OCI-LY1 (cell line): Measurements from ENCODE around the gene SLC8A1.

ENCODE experiments used
- H2AFZ ChIP-seq: fragments of 200-600 bp; sonication (generic), shearing (Covaris generic); 2 replicates; pipeline ENCODE4 v1.6.0; 2014; ENCODE audit warnings: antibody characterized with exemption, mild to moderate bottlenecking, low read length
- H3F3A ChIP-seq: fragments of 200-600 bp; sonication (generic), shearing (Covaris generic); 2 replicates; pipeline ENCODE4 v1.6.0; 2014; ENCODE audit warnings: mild to moderate bottlenecking, antibody characterized with exemption, low read length, moderate library complexity; ENCODE audit not compliant: insufficient read depth
- H3K27ac ChIP-seq: fragments of 200-600 bp; sonication (generic); 2 replicates; pipeline ENCODE4 v1.5.1; 2014; ENCODE audit warnings: low read length, mixed run types, mild to moderate bottlenecking, low read depth; ENCODE audit not compliant: poor library complexity, severe bottlenecking
- H3K27me3 ChIP-seq: fragments of 200-600 bp; sonication (generic); 2 replicates; pipeline ENCODE4 v1.6.0; 2014; ENCODE audit warnings: antibody characterized with exemption, mild to moderate bottlenecking, low read length, moderate library complexity; ENCODE audit not compliant: insufficient read depth
- H3K36me3 ChIP-seq: fragments of 200-600 bp; sonication (generic); 2 replicates; pipeline ENCODE4 v1.6.1; 2014; ENCODE audit warnings: mild to moderate bottlenecking, antibody characterized with exemption, low read length, moderate library complexity, mixed read lengths; ENCODE audit not compliant: insufficient read depth
- H3K4me1 ChIP-seq: fragments of 200-600 bp; sonication (generic); 2 replicates; pipeline ENCODE4 v1.5.1; 2014; ENCODE audit warnings: mild to moderate bottlenecking, low read length, moderate library complexity; ENCODE audit not compliant: insufficient read depth, severe bottlenecking
- H3K4me2 ChIP-seq: fragments of 200-600 bp; sonication (generic), shearing (Covaris generic); 2 replicates; pipeline ENCODE4 v1.6.1; 2014; ENCODE audit warnings: low read length
- H3K4me3 ChIP-seq: fragments of 200-600 bp; sonication (generic); 2 replicates; pipeline ENCODE4 v1.5.1; 2014; ENCODE audit warnings: low read length, low read depth, mild to moderate bottlenecking, mixed read lengths; ENCODE audit not compliant: poor library complexity, severe bottlenecking
- H3K79me2 ChIP-seq: fragments of 200-600 bp; shearing (Covaris generic); 2 replicates; pipeline ENCODE4 v1.6.1; 2016; ENCODE audit warnings: mixed run types, low read length, mixed read lengths; ENCODE audit not compliant: insufficient read depth
- H3K9ac ChIP-seq: fragments of 200-600 bp; sonication (generic), shearing (Covaris generic); 2 replicates; pipeline ENCODE4 v1.6.1; 2014; ENCODE audit warnings: mild to moderate bottlenecking, low read length, mixed read lengths
- H3K9me2 ChIP-seq: fragments of 200-600 bp; sonication (generic), shearing (Covaris generic); 2 replicates; pipeline ENCODE4 v1.6.1; 2014; ENCODE audit warnings: low read depth, mild to moderate bottlenecking, low read length, mixed read lengths
- H3K9me3 ChIP-seq: fragments of 200-600 bp; shearing (Covaris generic); 2 replicates; pipeline ENCODE4 v1.6.1; 2014; ENCODE audit warnings: low read length, mixed read lengths
- H4K20me1 ChIP-seq: fragments of 200-600 bp; sonication (generic), shearing (Covaris generic); 2 replicates; pipeline ENCODE4 v1.6.0; 2016; ENCODE audit warnings: mild to moderate bottlenecking, low read length; ENCODE audit not compliant: insufficient read depth
- EZH2 ChIP-seq: fragments of 200-600 bp; sonication (generic), shearing (Covaris generic); IDR thresholded peaks from 2 replicates; pipeline ENCODE4 v1.8.0; 2017; ENCODE audit warnings: borderline replicate concordance, mixed run types, mild to moderate bottlenecking, antibody characterized with exemption, low read length, moderate library complexity, mixed read lengths
- TF ChIP-seq, protein P1 (sequence below): fragments of 200-600 bp; sonication (generic), shearing (Covaris generic); IDR thresholded peaks from 2 replicates; pipeline ENCODE4 v1.5.1; 2017; ENCODE audit warnings: mild to moderate bottlenecking, antibody characterized with exemption, low read length, moderate library complexity, mixed read lengths

The SLC8A1 gene

DNA sequence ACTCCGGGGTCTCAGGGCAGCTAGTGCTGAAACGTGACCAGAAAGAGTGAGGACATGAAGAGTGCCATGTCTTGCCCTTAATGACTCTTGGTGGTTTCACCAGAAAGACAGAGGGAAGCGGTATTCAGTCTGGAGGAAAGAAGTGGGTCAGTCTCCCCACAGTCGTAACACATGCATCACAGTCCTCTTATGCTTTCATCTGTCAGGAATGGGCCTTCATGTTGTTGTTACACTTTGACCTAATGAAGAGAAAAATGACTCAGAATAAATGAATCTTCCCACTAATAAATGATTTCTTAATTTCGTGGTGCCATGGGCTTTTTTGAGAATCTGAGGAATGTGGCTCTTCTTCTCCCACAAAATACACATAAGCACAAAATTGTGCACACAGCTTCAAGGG is 103.2 kb downstream of the SLC8A1 start:
- H3K4me2 ChIP-seq = no peak overlapping the region
- H4K20me1 ChIP-seq = no peaks in the 10 kb centered on the region
- H3K79me2 ChIP-seq = no peaks in the 10 kb centered on the region
- no peak overlapping the region for H3K27ac ChIP-seq
- no peaks in the 10 kb centered on the region for H3F3A ChIP-seq
- no peaks in the 10 kb centered on the region for H3K36me3 ChIP-seq
- H3K4me1 ChIP-seq = no peaks in the 10 kb centered on the region
- no peak for TF ChIP-seq EZH2
- TF ChIP-seq, protein P1, sequence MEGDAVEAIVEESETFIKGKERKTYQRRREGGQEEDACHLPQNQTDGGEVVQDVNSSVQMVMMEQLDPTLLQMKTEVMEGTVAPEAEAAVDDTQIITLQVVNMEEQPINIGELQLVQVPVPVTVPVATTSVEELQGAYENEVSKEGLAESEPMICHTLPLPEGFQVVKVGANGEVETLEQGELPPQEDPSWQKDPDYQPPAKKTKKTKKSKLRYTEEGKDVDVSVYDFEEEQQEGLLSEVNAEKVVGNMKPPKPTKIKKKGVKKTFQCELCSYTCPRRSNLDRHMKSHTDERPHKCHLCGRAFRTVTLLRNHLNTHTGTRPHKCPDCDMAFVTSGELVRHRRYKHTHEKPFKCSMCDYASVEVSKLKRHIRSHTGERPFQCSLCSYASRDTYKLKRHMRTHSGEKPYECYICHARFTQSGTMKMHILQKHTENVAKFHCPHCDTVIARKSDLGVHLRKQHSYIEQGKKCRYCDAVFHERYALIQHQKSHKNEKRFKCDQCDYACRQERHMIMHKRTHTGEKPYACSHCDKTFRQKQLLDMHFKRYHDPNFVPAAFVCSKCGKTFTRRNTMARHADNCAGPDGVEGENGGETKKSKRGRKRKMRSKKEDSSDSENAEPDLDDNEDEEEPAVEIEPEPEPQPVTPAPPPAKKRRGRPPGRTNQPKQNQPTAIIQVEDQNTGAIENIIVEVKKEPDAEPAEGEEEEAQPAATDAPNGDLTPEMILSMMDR = no peak
- H3K9me2 ChIP-seq = no peaks in the 10 kb centered on the region
- no peak overlapping the region for H3K9ac ChIP-seq
- H3K27me3 ChIP-seq = no peaks in the 10 kb centered on the region
- no peak overlapping the region for H3K4me3 ChIP-seq
- H3K9me3 ChIP-seq = no peaks in the 10 kb centered on the region
- H2AFZ ChIP-seq = no peak overlapping the region

DNA sequence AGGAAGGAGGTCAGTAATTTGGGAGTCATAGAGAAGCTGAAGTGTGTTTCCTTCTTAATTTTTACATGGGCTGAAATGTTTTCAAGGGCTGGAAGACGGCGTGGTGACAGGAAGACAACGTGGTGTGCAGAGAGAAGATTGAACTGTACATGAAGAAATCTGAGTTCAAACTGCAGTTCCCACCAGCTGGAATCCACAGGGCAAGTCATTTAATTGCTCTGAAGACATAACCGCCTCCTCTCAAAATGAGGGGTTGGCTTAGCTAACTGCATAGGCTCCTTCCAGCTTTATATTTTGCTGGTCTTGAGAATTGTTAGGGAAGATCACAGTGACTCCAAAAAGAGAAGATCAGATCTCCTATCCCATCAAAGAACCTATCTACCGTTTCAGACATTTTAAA is 103.9 kb downstream of the SLC8A1 start:
- Histone ChIP-seq H3K9me2 (no peaks in the 10 kb centered on the region), H3K79me2 (no peaks in the 10 kb centered on the region), H3K4me1 (no peaks in the 10 kb centered on the region), H3K4me3 (no peak overlapping the region), H3K9ac (no peak overlapping the region), H4K20me1 (no peaks in the 10 kb centered on the region), H3K9me3 (no peaks in the 10 kb centered on the region), H3K27ac (no peak overlapping the region), H3K36me3 (no peaks in the 10 kb centered on the region), H3F3A (no peaks in the 10 kb centered on the region), H2AFZ (no peak overlapping the region), H3K27me3 (no peaks in the 10 kb centered on the region), H3K4me2 (no peak overlapping the region)
- TF ChIP-seq EZH2 = no peak

DNA sequence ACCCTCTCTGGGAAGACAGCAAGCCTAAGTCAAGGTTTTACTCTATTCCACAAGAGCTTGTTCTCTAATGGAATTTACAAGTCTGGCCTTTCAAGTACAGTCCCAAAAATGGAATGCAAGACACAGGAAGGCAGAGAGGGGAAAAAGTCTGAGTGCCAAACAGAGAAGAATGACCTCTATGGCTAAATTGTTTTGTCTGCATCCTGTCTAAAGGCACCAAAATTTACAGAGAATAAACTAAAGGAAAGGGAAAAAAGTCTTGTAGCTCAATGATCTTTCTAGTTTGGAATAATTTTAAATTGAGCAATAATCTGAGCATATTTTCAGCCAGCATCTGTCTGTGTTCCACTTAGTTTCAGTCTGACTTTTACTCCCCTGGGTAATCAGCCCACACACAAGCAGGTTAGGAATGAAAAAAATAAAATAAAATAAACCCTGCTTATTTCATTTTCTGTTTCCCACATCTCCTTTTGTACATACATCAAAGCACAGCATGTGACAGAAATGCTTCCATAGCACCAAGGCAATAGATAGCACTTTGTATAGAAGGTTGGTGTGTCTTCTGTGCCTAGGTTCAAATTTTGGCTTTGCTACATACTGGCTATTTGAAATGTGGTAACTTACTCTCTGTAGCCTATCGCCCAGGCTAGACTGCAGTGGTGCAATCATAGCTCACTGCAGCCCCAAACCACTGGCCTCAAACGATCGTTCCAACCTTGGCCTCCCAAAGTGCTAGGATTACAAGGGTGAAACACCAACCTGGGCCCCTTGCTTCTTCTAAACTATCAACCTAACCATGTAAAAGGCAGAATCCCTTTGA is 105.1 kb downstream of the SLC8A1 start:
- H3K4me2 ChIP-seq = no peak overlapping the region
- H3K36me3 ChIP-seq = no peaks in the 10 kb centered on the region
- H3K9me2 ChIP-seq = no peaks in the 10 kb centered on the region
- H3K4me1 ChIP-seq = no peaks in the 10 kb centered on the region
- TF ChIP-seq, protein P1 = no peak
- H3F3A ChIP-seq = no peaks in the 10 kb centered on the region
- H3K4me3 ChIP-seq = no peak overlapping the region
- no peaks in the 10 kb centered on the region for H3K79me2 ChIP-seq
- H3K27me3 ChIP-seq = no peaks in the 10 kb centered on the region
- no peaks in the 10 kb centered on the region for H4K20me1 ChIP-seq
- H3K9ac ChIP-seq = no peak overlapping the region
- no peaks in the 10 kb centered on the region for H3K9me3 ChIP-seq
- no peak overlapping the region for H2AFZ ChIP-seq
- no peak overlapping the region for H3K27ac ChIP-seq

DNA sequence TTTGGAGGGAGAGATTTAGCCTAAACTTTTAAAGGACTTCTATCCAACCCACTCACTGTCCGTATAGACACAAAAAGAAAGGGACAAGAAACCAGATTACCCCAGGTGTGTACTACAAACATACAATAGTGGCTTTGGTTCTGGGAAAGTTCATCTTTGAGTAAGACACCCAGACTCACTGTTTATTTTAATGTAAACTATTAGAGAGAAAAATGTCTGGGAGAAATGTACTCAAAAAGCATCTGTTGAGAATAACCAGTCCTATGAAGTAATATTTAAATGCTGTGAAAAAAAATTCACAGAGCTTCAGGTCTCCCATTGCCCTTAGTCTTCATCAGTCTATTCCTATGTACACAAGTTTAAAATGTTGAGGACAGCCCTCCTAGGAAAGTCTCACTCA is 107.5 kb downstream of the SLC8A1 start:
- Histone ChIP-seq H3K9me2 (no peaks in the 10 kb centered on the region), H3K36me3 (no peaks in the 10 kb centered on the region), H3K4me2 (no peak overlapping the region), H3F3A (no peaks in the 10 kb centered on the region), H3K4me1 (no peaks in the 10 kb centered on the region), H4K20me1 (no peaks in the 10 kb centered on the region), H3K27me3 (no peaks in the 10 kb centered on the region), H3K9ac (no peak overlapping the region), H3K9me3 (no peaks in the 10 kb centered on the region), H2AFZ (no peak overlapping the region), H3K79me2 (no peaks in the 10 kb centered on the region), H3K4me3 (no peak overlapping the region), H3K27ac (no peak overlapping the region)
- no peak for TF ChIP-seq EZH2
- TF ChIP-seq, protein P1 = no peak
